Ishikawa (cell line): ENCODE measurements around the gene DMD.

Experiments
- CEBPB ChIP-seq: IDR thresholded peaks from 2 replicates; pipeline ENCODE4 v1.6.1; 2012
- CREB1 ChIP-seq: IDR thresholded peaks from 2 replicates; pipeline ENCODE4 v1.6.1; 2012; ENCODE audit warnings: low read depth
- EGR1 ChIP-seq: IDR thresholded peaks from 2 replicates; pipeline ENCODE4 v1.6.1; 2012
- EP300 ChIP-seq: IDR thresholded peaks from 2 replicates; pipeline ENCODE4 v1.6.1; 2012; ENCODE audit warnings: borderline replicate concordance
- FOXM1 ChIP-seq: IDR thresholded peaks from 2 replicates; pipeline ENCODE4 v1.6.1; 2012; ENCODE audit warnings: low read depth, borderline replicate concordance
- NFIC ChIP-seq: IDR thresholded peaks from 2 replicates; pipeline ENCODE4 v1.6.1; 2012
- RAD21 ChIP-seq: IDR thresholded peaks from 2 replicates; pipeline ENCODE4 v1.6.1; 2012; ENCODE audit warnings: low read depth
- TAF1 ChIP-seq: IDR thresholded peaks from 2 replicates; pipeline ENCODE4 v1.6.1; 2012; ENCODE audit warnings: low read depth, mild to moderate bottlenecking
- TCF12 ChIP-seq: IDR thresholded peaks from 2 replicates; pipeline ENCODE4 v1.6.1; 2012; ENCODE audit warnings: low read depth
- TEAD4 ChIP-seq: IDR thresholded peaks from 2 replicates; pipeline ENCODE4 v1.6.1; 2012
- YY1 ChIP-seq: IDR thresholded peaks from 2 replicates; pipeline ENCODE4 v1.6.1; 2012; ENCODE audit warnings: low read depth
- ZBTB7A ChIP-seq: IDR thresholded peaks from 2 replicates; pipeline ENCODE4 v1.6.1; 2012; ENCODE audit warnings: low read depth
- TF ChIP-seq, protein P1 (sequence below): IDR thresholded peaks from 2 replicates; pipeline ENCODE4 v1.6.1; 2012
- TF ChIP-seq, protein P2 (sequence below): IDR thresholded peaks from 2 replicates; pipeline ENCODE4 v1.6.1; 2012; ENCODE audit warnings: low read depth, mild to moderate bottlenecking
- TF ChIP-seq, protein P3 (sequence below): IDR thresholded peaks from 2 replicates; pipeline ENCODE4 v1.6.1; 2012

DMD gene

GRCh38 chrX:31323658-31324057, 1887.7 kb downstream of the DMD start:
- TF ChIP-seq EP300, result no peak

- TF ChIP-seq, protein P1, sequence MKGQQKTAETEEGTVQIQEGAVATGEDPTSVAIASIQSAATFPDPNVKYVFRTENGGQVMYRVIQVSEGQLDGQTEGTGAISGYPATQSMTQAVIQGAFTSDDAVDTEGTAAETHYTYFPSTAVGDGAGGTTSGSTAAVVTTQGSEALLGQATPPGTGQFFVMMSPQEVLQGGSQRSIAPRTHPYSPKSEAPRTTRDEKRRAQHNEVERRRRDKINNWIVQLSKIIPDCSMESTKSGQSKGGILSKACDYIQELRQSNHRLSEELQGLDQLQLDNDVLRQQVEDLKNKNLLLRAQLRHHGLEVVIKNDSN, result no peak
- TF ChIP-seq EGR1 (no peak), RAD21 (no peak), YY1 (no peak), CEBPB (no peak), TAF1 (no peak), TEAD4 (no peak), EP300 (no peak), NFIC (no peak), FOXM1 (no peak), TCF12 (no peak), CREB1 (no peak), ZBTB7A (no peak)
- TF ChIP-seq, protein P2, sequence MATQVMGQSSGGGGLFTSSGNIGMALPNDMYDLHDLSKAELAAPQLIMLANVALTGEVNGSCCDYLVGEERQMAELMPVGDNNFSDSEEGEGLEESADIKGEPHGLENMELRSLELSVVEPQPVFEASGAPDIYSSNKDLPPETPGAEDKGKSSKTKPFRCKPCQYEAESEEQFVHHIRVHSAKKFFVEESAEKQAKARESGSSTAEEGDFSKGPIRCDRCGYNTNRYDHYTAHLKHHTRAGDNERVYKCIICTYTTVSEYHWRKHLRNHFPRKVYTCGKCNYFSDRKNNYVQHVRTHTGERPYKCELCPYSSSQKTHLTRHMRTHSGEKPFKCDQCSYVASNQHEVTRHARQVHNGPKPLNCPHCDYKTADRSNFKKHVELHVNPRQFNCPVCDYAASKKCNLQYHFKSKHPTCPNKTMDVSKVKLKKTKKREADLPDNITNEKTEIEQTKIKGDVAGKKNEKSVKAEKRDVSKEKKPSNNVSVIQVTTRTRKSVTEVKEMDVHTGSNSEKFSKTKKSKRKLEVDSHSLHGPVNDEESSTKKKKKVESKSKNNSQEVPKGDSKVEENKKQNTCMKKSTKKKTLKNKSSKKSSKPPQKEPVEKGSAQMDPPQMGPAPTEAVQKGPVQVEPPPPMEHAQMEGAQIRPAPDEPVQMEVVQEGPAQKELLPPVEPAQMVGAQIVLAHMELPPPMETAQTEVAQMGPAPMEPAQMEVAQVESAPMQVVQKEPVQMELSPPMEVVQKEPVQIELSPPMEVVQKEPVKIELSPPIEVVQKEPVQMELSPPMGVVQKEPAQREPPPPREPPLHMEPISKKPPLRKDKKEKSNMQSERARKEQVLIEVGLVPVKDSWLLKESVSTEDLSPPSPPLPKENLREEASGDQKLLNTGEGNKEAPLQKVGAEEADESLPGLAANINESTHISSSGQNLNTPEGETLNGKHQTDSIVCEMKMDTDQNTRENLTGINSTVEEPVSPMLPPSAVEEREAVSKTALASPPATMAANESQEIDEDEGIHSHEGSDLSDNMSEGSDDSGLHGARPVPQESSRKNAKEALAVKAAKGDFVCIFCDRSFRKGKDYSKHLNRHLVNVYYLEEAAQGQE, result no peak
- TF ChIP-seq, protein P3, sequence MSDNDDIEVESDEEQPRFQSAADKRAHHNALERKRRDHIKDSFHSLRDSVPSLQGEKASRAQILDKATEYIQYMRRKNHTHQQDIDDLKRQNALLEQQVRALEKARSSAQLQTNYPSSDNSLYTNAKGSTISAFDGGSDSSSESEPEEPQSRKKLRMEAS, result no peak
These were observed 1890.6 kb downstream of the DMD start for GRCh38 chrX:31320740-31321139.

DNA sequence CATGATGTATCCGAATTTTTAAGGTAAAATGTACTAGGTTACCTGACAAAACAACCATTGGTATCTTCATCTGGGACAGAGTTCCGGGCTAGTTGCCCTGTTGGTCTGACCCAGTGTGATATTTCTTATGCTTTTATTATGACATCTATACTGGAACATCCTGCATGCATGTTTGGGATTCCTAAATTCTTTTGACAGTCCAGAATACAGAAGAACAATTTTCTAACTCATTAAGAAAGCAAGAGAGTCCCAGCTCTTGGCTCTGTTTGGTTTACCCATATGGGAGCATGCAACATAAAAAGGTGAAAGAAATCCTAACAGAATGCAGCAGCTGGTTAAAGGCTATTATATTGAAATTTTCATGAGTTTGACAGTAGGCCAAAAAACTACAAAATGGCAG, 1891.8 kb downstream of the DMD start:
- TF ChIP-seq, protein P2, result no peak
- TF ChIP-seq NFIC (no peak), TEAD4 (no peak), TCF12 (no peak), ZBTB7A (no peak), EGR1 (no peak), FOXM1 (no peak), TAF1 (no peak), EP300 (no peak), CREB1 (no peak), YY1 (no peak), CEBPB (no peak)

- TF ChIP-seq YY1, result no peak
- TF ChIP-seq ZBTB7A, result no peak
- no peak for TF ChIP-seq CREB1
- TF ChIP-seq NFIC, result no peak
- no peak for TF ChIP-seq TCF12
- TF ChIP-seq, protein P1, result no peak
- no peak for TF ChIP-seq RAD21
- TF ChIP-seq TEAD4, result no peak
- TF ChIP-seq EP300, result no peak
- TF ChIP-seq, protein P2, result no peak
- no peak for TF ChIP-seq FOXM1
- TF ChIP-seq, protein P3, result no peak
- no peak for TF ChIP-seq CEBPB
- TF ChIP-seq EGR1, result no peak
- no peak for TF ChIP-seq TAF1
These were observed 1892.5 kb downstream of the DMD start for GRCh38 chrX:31318866-31319265.
